Endometrial microvascular endothelial cells (primary cell): ENCODE measurements around the gene ZNF530. TPM values are rescaled to one million over a fixed set of nuclear protein-coding genes. Genes with fewer than 3 reads are reported as not detected.

Experiments used
- total RNA-seq: library from RNA; depleted of rRNA; stranded (reverse); fragments of >200 nt; gene quantifications from one replicate; pipeline ENCODE4 v1.2.3, GENCODE V29; 2015; ENCODE audit errors: inconsistent ontology term

ZNF530 gene
- total RNA-seq, 1 donor from 2014 or later, result 14.5 TPM

Other genes starting within 250 kb of the ZNF530 start
- gene ZNF304, start 248.6 kb upstream of the ZNF530 start, total RNA-seq, result 5.2 TPM
- 12.8 TPM for gene TRAPPC2B, start 236.3 kb upstream of the ZNF530 start, total RNA-seq
- gene ZNF547, start 236.3 kb upstream of the ZNF530 start, total RNA-seq, result 2.1 TPM
- 7.5 TPM for gene ZNF548, start 210.0 kb upstream of the ZNF530 start, total RNA-seq
- gene ZNF17, start 188.7 kb upstream of the ZNF530 start, total RNA-seq, result 4.5 TPM
- gene ZNF749, start 164.6 kb upstream of the ZNF530 start, total RNA-seq, result 6.3 TPM
- not detected for gene VN1R1, start 142.7 kb upstream of the ZNF530 start, total RNA-seq
- gene ZNF772, start 122.3 kb upstream of the ZNF530 start, total RNA-seq, result 4.7 TPM
- 5.9 TPM for gene ZNF419, start 112.1 kb upstream of the ZNF530 start, total RNA-seq
- gene ZNF773, start 99.9 kb upstream of the ZNF530 start, total RNA-seq, result 2.0 TPM
- 1.0 TPM for gene ZNF549, start 72.5 kb upstream of the ZNF530 start, total RNA-seq
- gene ZNF550, start 40.0 kb upstream of the ZNF530 start, total RNA-seq, result 3.1 TPM
- gene ZNF416, start 21.0 kb upstream of the ZNF530 start, total RNA-seq, result 2.5 TPM
- 0.28 TPM for gene ZIK1, start 15.7 kb upstream of the ZNF530 start, total RNA-seq
- gene ZNF134, start 14.4 kb downstream of the ZNF530 start, total RNA-seq, result 5.9 TPM
- gene ZNF211, start 33.3 kb downstream of the ZNF530 start, total RNA-seq, result 1.7 TPM
- gene ZSCAN4, start 69.0 kb downstream of the ZNF530 start, total RNA-seq, result not detected
- 5.1 TPM for gene ZNF551, start 82.1 kb downstream of the ZNF530 start, total RNA-seq
- under 0.01 TPM for gene ZNF154, start 109.3 kb downstream of the ZNF530 start, total RNA-seq
- gene ZNF671, start 127.7 kb downstream of the ZNF530 start, total RNA-seq, result 4.1 TPM
- gene ZNF776, start 146.9 kb downstream of the ZNF530 start, total RNA-seq, result 6.3 TPM
- 11.5 TPM for gene ZNF586, start 169.8 kb downstream of the ZNF530 start, total RNA-seq
- 3.4 TPM for gene ZNF552, start 215.0 kb downstream of the ZNF530 start, total RNA-seq
- gene ZNF587B, start 230.4 kb downstream of the ZNF530 start, total RNA-seq, result 7.4 TPM
- 35.4 TPM for gene ZNF587, start 250.0 kb downstream of the ZNF530 start, total RNA-seq